Activated CD4-positive, alpha-beta memory T cell treated with anti-CD3 and anti-CD28 coated beads, Interleukin-2, amount 10 ng/mL, durations not matched to agents 7 days and 5 days (primary cell): Measurements from ENCODE around the gene SP140. TPM values are rescaled to one million over a fixed set of nuclear protein-coding genes. Genes with fewer than 3 reads are reported as not detected.
A peak's percentile ranks its signal among the peaks of the same experiment; 100 is the strongest.
"Not testable (repeated sequence)": the region's sequence is repeated elsewhere in the genome, so short reads cannot be mapped to it uniquely, and the experiment has no call there.

Source experiments
- CTCF ChIA-PET: fragments of 350-600 bp; sonication (Branson Sonifier 250); formaldehyde crosslinking; loops from one replicate; lab custom pipeline; 2021; ENCODE audit warnings: antibody characterized with exemption, inconsistent platforms; lab: Charles Lee
- POLR2A ChIA-PET: fragments of 350-600 bp; sonication (Branson Sonifier 250); formaldehyde crosslinking; loops from one replicate; lab custom pipeline; 2021; ENCODE audit warnings: antibody characterized with exemption; lab: Charles Lee
- DNase-seq: peaks from one replicate; pipeline ENCODE4 v3.0.0-alpha.2; 2020
- H3K27ac Mint-ChIP-seq: one replicate; pipeline ENCODE4 v1.8.0; 2021; ENCODE audit warnings: mild to moderate bottlenecking, mixed read lengths
- H3K27me3 Mint-ChIP-seq: one replicate; pipeline ENCODE4 v1.8.0; 2021; ENCODE audit warnings: mixed read lengths
- H3K36me3 Mint-ChIP-seq: one replicate; pipeline ENCODE4 v1.8.0; 2021; ENCODE audit warnings: low read depth, mixed read lengths
- H3K4me1 Mint-ChIP-seq: one replicate; pipeline ENCODE4 v1.8.0; 2021; ENCODE audit warnings: mixed read lengths
- H3K4me3 Mint-ChIP-seq: one replicate; pipeline ENCODE4 v1.8.0; 2021; ENCODE audit warnings: mild to moderate bottlenecking, mixed read lengths
- H3K9me3 Mint-ChIP-seq: one replicate; pipeline ENCODE4 v1.8.0; 2021; ENCODE audit warnings: mixed read lengths
- total RNA-seq, 2 experiments: library from RNA; stranded (reverse); gene quantifications; one replicate each; pipeline ENCODE4 v1.2.3, GENCODE V29; 2021

SP140 gene
- total RNA-seq, 2 experiments from 2014 or later = 132 to 137 TPM

- Mint-ChIP-seq H3K9me3 (peaks cover 12% of the 10 kb centered on the region), H3K4me1 (peaks cover 82% of the 10 kb centered on the region), H3K36me3 (peaks cover 92% of the 10 kb centered on the region)
- DNase-seq, H3K27me3 Mint-ChIP-seq, POLR2A ChIA-PET, CTCF ChIA-PET, H3K4me3 Mint-ChIP-seq, H3K27ac Mint-ChIP-seq: not testable (repeated sequence)
Observed at GRCh38 chr2:230264945-230265344, 39.4 kb downstream of the SP140 start.

GRCh38 chr2:230266638-230267037 is 41.1 kb downstream of the SP140 start:
- CTCF ChIA-PET = no interaction called here
- Mint-ChIP-seq H3K4me1 (peaks cover 69% of the 10 kb centered on the region), H3K4me3 (no peak overlapping the region), H3K9me3 (peaks cover 8% of the 10 kb centered on the region), H3K27me3 (no peaks in the 10 kb centered on the region), H3K36me3 (peaks cover 90% of the 10 kb centered on the region), H3K27ac (no peak overlapping the region)
- POLR2A ChIA-PET = interaction anchor here (1.0 kb wide), 1 partner anchor 14 kb away, joined by 3 read pairs; no protein-coding TSS in a partner anchor
- no peak for DNase-seq

- Mint-ChIP-seq H3K36me3 (peaks cover 90% of the 10 kb centered on the region), H3K4me3 (no peak overlapping the region), H3K27ac (no peak overlapping the region), H3K27me3 (no peaks in the 10 kb centered on the region), H3K4me1 (peaks cover 64% of the 10 kb centered on the region), H3K9me3 (peaks cover 9% of the 10 kb centered on the region)
- CTCF ChIA-PET = no interaction called here
- DNase-seq = no peak
- POLR2A ChIA-PET = interaction anchor here (1.0 kb wide), 1 partner anchor 14 kb away, joined by 3 read pairs; no protein-coding TSS in a partner anchor
Observed at GRCh38 chr2:230267059-230267458, 41.5 kb downstream of the SP140 start.

DNA sequence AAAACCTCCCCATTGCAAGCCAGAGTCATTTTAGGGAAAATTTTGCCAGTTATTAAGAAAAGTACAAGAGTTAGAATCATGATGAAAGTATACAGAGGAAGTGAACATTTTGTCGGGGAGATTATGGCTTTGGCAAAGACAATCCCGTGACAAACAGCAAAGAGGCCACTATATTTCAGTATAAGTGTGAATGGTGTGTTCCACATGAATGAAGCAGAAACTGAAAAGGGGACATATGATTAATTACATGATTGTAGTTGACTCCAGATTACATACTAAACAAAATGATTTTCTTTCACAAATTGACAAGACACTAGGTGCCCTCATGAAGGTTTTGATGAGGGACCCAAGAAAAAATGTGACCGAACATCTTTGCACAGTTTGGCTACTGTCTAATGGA is 42.0 kb downstream of the SP140 start:
- H3K4me3 Mint-ChIP-seq = no peak overlapping the region
- peaks cover 59% of the 10 kb centered on the region for H3K4me1 Mint-ChIP-seq
- DNase-seq = no peak
- CTCF ChIA-PET = no interaction called here
- H3K27me3 Mint-ChIP-seq = no peaks in the 10 kb centered on the region
- H3K36me3 Mint-ChIP-seq = peaks cover 90% of the 10 kb centered on the region
- peaks cover 9% of the 10 kb centered on the region for H3K9me3 Mint-ChIP-seq
- no peak overlapping the region for H3K27ac Mint-ChIP-seq
- POLR2A ChIA-PET = interaction anchor here (1.7 kb wide), 2 partner anchors 13 to 60 kb away, joined by 9 read pairs; partner anchors contain the start of gene SP140L

DNA sequence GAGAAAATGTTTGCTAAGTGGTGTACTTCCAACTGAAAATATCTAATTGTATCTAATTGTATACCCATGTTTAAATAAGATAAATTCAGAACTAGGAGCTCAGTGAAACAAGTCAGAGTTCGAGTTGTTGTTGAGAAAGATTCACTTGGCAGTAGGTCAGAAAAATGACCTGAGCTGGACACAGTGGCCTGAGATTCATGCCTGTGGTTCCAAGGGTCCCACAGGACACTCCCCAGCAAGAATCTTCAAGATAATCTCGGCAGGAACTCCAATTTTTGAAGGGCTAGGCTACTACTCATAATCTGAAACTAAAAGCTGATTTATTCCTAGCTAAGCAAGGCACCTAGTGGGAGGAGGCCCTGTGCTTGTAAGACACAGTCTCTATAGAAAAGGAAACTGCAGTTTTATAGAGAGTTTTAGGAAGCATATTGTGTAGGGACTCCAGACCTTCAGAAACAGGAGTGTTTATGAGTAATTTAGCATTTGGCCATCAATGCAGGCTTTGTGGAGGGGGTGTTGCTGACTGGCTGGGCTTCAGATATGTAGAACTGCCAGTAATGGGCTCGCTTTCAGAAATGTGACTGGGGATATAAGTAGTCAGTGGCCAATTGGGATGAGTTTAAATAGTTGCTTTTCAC is 43.2 kb downstream of the SP140 start:
- POLR2A ChIA-PET = interaction anchor here (0.8 to 1.7 kb wide), 3 partner anchors 14 to 150 kb away, joined by 3 to 9 read pairs (median 9); partner anchors contain the start of gene SP140L
- DNase-seq = no peak
- peaks cover 48% of the 10 kb centered on the region for H3K4me1 Mint-ChIP-seq
- no peak overlapping the region for H3K4me3 Mint-ChIP-seq
- peaks cover 92% of the 10 kb centered on the region for H3K36me3 Mint-ChIP-seq
- H3K27ac Mint-ChIP-seq = peak overlapping the region; percentile 64
- H3K27me3 Mint-ChIP-seq = no peaks in the 10 kb centered on the region
- CTCF ChIA-PET = interaction anchor here (1.0 kb wide), 1 partner anchor 16 kb away, joined by 3 read pairs; no protein-coding TSS in a partner anchor
- H3K9me3 Mint-ChIP-seq = peaks cover 9% of the 10 kb centered on the region

DNA sequence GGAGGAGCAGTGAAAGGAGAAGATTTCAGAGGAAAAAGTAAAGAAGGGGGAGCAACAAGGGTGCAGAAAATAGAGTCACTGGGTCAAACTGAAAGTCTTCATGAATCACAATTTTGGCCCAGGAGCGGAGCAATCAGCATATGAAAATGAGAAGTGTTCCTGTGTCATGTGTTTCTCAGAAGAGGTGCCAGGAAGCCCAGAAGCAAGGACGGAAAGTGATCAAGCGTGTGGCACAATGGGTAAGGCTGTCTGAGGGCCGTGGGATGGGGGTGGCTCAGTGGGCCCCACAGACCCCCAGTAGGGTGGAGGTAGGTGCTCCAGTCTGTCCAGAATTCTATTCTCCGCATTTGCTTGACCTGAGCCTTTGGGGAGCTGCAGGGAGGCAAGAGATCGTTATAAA is 44.2 kb downstream of the SP140 start:
- H3K27me3 Mint-ChIP-seq = no peaks in the 10 kb centered on the region
- H3K4me1 Mint-ChIP-seq = peaks cover 39% of the 10 kb centered on the region
- no peak for DNase-seq
- H3K9me3 Mint-ChIP-seq = peaks cover 9% of the 10 kb centered on the region
- H3K27ac Mint-ChIP-seq = peak overlapping the region; percentile 64
- no peak overlapping the region for H3K4me3 Mint-ChIP-seq
- ChIA-PET CTCF (no interaction called here), POLR2A (no interaction called here)
- peaks cover 89% of the 10 kb centered on the region for H3K36me3 Mint-ChIP-seq

GRCh38 chr2:230282936-230283335 is 57.4 kb downstream of the SP140 start:
- Mint-ChIP-seq H3K27me3 (no peaks in the 10 kb centered on the region), H3K36me3 (peaks cover 69% of the 10 kb centered on the region), H3K27ac (no peak overlapping the region), H3K4me1 (peaks cover 22% of the 10 kb centered on the region), H3K4me3 (no peak overlapping the region), H3K9me3 (no peaks in the 10 kb centered on the region)
- CTCF ChIA-PET = no interaction called here
- POLR2A ChIA-PET = no interaction called here
- no peak for DNase-seq

- Mint-ChIP-seq H3K4me1 (peaks cover 34% of the 10 kb centered on the region), H3K27ac (no peak overlapping the region), H3K36me3 (peaks cover 77% of the 10 kb centered on the region), H3K27me3 (no peaks in the 10 kb centered on the region), H3K4me3 (no peak overlapping the region), H3K9me3 (peaks cover 3% of the 10 kb centered on the region)
- DNase-seq = no peak
- ChIA-PET POLR2A (interaction anchor here (0.5 kb wide), 1 partner anchor 40 kb away, joined by 3 read pairs; no protein-coding TSS in a partner anchor), CTCF (no interaction called here)
Observed at GRCh38 chr2:230286048-230286447, 60.5 kb downstream of the SP140 start.

GRCh38 chr2:230289311-230289710 is 63.8 kb downstream of the SP140 start:
- DNase-seq, POLR2A ChIA-PET, H3K27ac Mint-ChIP-seq, H3K9me3 Mint-ChIP-seq, H3K27me3 Mint-ChIP-seq, H3K4me3 Mint-ChIP-seq: not testable (repeated sequence)
- H3K4me1 Mint-ChIP-seq = peaks cover 34% of the 10 kb centered on the region
- CTCF ChIA-PET = interaction anchor here (0.6 kb wide), 1 partner anchor 153 kb away, joined by 3 read pairs; no protein-coding TSS in a partner anchor
- H3K36me3 Mint-ChIP-seq = peaks cover 89% of the 10 kb centered on the region

DNA sequence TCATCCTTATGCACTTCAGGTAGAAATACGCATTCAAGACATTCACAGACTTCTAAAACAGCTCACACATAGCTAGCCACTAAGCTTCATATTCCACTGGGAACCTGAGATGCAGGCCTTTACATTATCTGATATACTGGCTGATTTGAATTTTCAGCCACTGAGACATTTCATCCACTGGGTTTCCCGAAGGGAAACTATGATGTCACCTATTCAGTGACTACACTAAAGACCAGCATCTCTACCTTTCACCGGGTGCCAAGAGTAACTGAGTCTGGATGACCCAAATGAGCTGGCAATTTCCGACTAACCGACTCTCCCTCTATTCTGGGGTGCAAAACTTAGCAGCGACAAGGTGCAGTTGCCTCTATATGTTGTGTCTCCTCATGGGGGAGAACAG is 69.7 kb downstream of the SP140 start:
- H3K27ac Mint-ChIP-seq = no peak overlapping the region
- no peaks in the 10 kb centered on the region for H3K27me3 Mint-ChIP-seq
- H3K4me3 Mint-ChIP-seq = no peak overlapping the region
- POLR2A ChIA-PET = no interaction called here
- H3K4me1 Mint-ChIP-seq = peaks cover 13% of the 10 kb centered on the region
- H3K36me3 Mint-ChIP-seq = peaks cover 99% of the 10 kb centered on the region
- no peak for DNase-seq
- peaks cover 24% of the 10 kb centered on the region for H3K9me3 Mint-ChIP-seq
- CTCF ChIA-PET = no interaction called here

DNA sequence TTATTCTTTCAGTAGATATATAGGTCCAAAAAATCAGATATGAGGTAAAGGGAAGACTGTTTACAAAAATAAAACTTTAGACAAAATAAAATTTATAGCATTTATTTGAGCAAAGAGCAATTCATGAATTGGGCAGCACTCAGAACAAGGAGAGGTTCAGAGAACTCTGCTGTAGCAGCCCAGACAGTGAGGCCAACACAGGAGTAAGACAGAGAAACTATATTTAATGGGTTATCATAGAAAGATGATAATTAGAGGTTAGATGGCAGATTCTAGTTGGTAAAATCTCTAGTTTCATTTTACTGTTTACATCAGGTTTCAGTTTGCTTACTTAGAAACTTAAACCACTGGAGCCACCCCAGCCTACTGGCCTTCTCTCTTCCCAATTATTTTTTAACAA is 71.4 kb downstream of the SP140 start:
- ChIA-PET POLR2A (no interaction called here), CTCF (no interaction called here)
- no peaks in the 10 kb centered on the region for H3K27me3 Mint-ChIP-seq
- peaks cover 13% of the 10 kb centered on the region for H3K4me1 Mint-ChIP-seq
- peaks cover 99% of the 10 kb centered on the region for H3K36me3 Mint-ChIP-seq
- no peak for DNase-seq
- H3K4me3 Mint-ChIP-seq = no peak overlapping the region
- H3K27ac Mint-ChIP-seq = no peak overlapping the region
- H3K9me3 Mint-ChIP-seq = peaks cover 38% of the 10 kb centered on the region

GRCh38 chr2:230299618-230300017 is 74.1 kb downstream of the SP140 start:
- ChIA-PET POLR2A (no interaction called here), CTCF (no interaction called here)
- H3K27me3 Mint-ChIP-seq = no peaks in the 10 kb centered on the region
- H3K4me1 Mint-ChIP-seq = peaks cover 13% of the 10 kb centered on the region
- peaks cover 94% of the 10 kb centered on the region for H3K36me3 Mint-ChIP-seq
- H3K27ac Mint-ChIP-seq = no peak overlapping the region
- H3K9me3 Mint-ChIP-seq = peaks cover 48% of the 10 kb centered on the region
- DNase-seq = no peak
- H3K4me3 Mint-ChIP-seq = no peak overlapping the region

DNA sequence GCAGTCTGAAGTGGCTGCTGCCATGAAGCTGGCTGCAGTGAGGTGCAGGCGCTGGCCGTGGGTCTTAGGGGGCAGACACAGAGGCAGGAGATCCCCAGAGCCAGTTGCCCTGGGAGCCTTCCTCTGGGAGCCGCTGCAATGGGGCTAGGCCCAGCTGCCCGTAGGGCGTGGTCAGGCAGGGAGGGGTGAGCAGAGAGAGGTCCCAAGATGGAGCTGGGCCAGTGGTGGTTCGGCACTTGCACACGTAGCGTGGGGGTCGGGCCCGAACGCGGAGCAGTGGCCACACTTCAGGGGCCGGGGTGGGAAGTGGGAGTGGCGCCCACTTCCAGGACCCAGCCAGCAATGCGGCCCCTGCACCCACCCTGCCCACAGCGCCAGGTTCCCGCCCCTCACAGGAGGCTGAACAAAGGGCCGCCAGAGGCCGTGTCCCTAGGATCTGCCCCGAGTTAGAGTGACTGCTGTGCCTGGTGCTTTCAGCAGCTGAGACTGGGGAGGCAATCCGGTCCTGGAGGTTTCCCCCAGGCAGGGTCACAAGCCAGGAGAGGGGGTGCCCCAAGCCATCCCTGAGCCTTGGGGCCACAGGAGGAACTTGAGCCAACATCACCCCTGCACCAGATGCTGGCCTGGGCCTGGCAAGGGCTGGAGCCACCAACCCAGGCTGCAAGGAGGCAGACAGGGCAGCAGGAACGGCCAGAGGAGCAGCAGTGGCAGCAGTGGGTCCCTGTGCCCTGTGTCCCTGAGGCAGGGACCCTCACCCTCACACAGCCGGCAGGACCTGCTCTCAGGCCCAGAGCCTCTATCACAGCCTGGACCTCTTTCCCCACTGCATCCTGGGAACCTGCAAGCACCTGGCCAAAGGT is 80.1 kb downstream of the SP140 start:
- POLR2A ChIA-PET = no interaction called here
- Mint-ChIP-seq H3K27me3 (no peaks in the 10 kb centered on the region), H3K27ac (no peak overlapping the region), H3K4me1 (no peaks in the 10 kb centered on the region), H3K36me3 (peaks cover 79% of the 10 kb centered on the region), H3K4me3 (no peak overlapping the region), H3K9me3 (peaks cover 28% of the 10 kb centered on the region)
- DNase-seq = no peak
- CTCF ChIA-PET = no interaction called here
